Measurements from ENCODE around the gene KRTAP1-3. TPM values are rescaled to one million over a fixed set of nuclear protein-coding genes. Genes with fewer than 3 reads are reported as not detected.

Gene KRTAP1-3
- polyA plus RNA-seq, 2 of the 4 experiments (the other 2 are of a cell fraction) = not detected

GRCh38 chr17:41029633-41030245 lies 4.9 kb downstream of the KRTAP1-3 start, which contains the start of gene KRTAP1-4:
KRTAP1-4 (minus strand) TSS chr17:41030195; CDS start chr17:41030078, 117 bp downstream.
- Histone ChIP-seq H3K4me1 (peaks cover 8% of the 10 kb centered on the region; the same call in 1 of the 3 replicates), H3K4me2 (no peak within 1 kb of the TSS), H3K9me3 (no peaks in the 10 kb centered on the region), H3K27ac (no peak within 1 kb of the TSS), H3K4me3 (no peak within 1 kb of the TSS)
- ChIA-PET POLR2A (no interaction called here), CTCF (interaction anchor here (0.7 to 1.8 kb wide), 3 partner anchors 9 to 292 kb away, joined by 3 to 6 read pairs (median 3); no protein-coding TSS in a partner anchor)
- DNase-seq (ENCODE audit: low read depth in 1 of 2, low spot score in 1 of 2) (no peak), FAIRE-seq (no peak), ATAC-seq (no peak)
- no peak for TF ChIP-seq ZC3H11A (IDR thresholded peaks at IDR 0.05)
- no peak for TF ChIP-seq GATA3 (IDR thresholded peaks at IDR 0.05; ENCODE audit: borderline replicate concordance)
- WGBS (ENCODE audit: missing lambda C conversion rate) = 60% methylated on average over 9 of the region's 12 CpGs

GRCh38 chr17:41026715-41027471 lies 7.8 kb downstream of the KRTAP1-3 start, which contains the start of gene KRTAP1-5:
KRTAP1-5 (minus strand) TSS chr17:41027208; CDS start chr17:41027155, 53 bp downstream.
- no peak for DNase-seq (ENCODE audit: low read depth in 1 of 2, low spot score in 1 of 2)

More at GRCh38 chr17:41026715-41027471, 7.8 kb downstream of the KRTAP1-3 start, which contains the start of gene KRTAP1-5:
- Histone ChIP-seq H3K9me3 (no peaks in the 10 kb centered on the region), H3K4me1 (peaks cover 8% of the 10 kb centered on the region; the same call in 1 of the 3 replicates), H3K4me2 (no peak within 1 kb of the TSS), H3K27ac (no peak within 1 kb of the TSS), H3K4me3 (no peak within 1 kb of the TSS)
- 0 out of 6 replicates have a peak, but pooled peaks of 1 of the 2 experiments have one; percentile 19 for ATAC-seq
- WGBS (ENCODE audit: missing lambda C conversion rate) = 56% methylated on average over 9 of the region's 9 CpGs
- ChIA-PET POLR2A (interaction anchor here (0.6 kb wide), 1 partner anchor 327 kb away, joined by 3 read pairs; no protein-coding TSS in a partner anchor), CTCF (interaction anchor here (2.0 kb wide), 1 partner anchor 522 kb away, joined by 5 read pairs; no protein-coding TSS in a partner anchor)
- no peak for FAIRE-seq
- TF ChIP-seq PHF8 (IDR thresholded peaks at IDR 0.05; ENCODE audit: borderline replicate concordance, low read depth) (no peak), PBX3 (IDR thresholded peaks at IDR 0.05) (no peak), MAX (IDR thresholded peaks at IDR 0.05) (no peak), TP53 (CRISPR knock-in tag; IDR thresholded peaks at IDR 0.05) (no peak), POLR2A (IDR thresholded peaks at IDR 0.05; ENCODE audit: low read length) (no peak), ELK1 (IDR thresholded peaks at IDR 0.05; ENCODE audit: low read depth, low read length) (no peak), FOSL2 (IDR thresholded peaks at IDR 0.05) (no peak), FOSL2 (CRISPR knock-in tag; IDR thresholded peaks at IDR 0.05) (no peak), ZC3H11A (IDR thresholded peaks at IDR 0.05) (no peak), TFCP2L1 (CRISPR knock-in tag; IDR thresholded peaks at IDR 0.05) (no peak), USF2 (IDR thresholded peaks at IDR 0.05) (no peak), ZNF302 (CRISPR knock-in tag; IDR thresholded peaks at IDR 0.05) (no peak), SREBF2 (IDR thresholded peaks at IDR 0.05) (no peak), RAD21 (conservative IDR thresholded peaks at IDR 0.05 in 1 of 2, IDR thresholded peaks at IDR 0.05 in 1 of 2) (no peak), GATA3 (IDR thresholded peaks at IDR 0.05; ENCODE audit: borderline replicate concordance) (no peak), FOSB (CRISPR knock-in tag; IDR thresholded peaks at IDR 0.05) (no peak), MAZ (IDR thresholded peaks at IDR 0.05; ENCODE audit: borderline replicate concordance, low read depth, low read length) (no peak), RCOR1 (IDR thresholded peaks at IDR 0.05; ENCODE audit: low read depth, low read length) (no peak), HES2 (IDR thresholded peaks at IDR 0.05) (no peak)
